ENCODE data around the gene RAB4A.

- TF ChIP-seq, protein P1, sequence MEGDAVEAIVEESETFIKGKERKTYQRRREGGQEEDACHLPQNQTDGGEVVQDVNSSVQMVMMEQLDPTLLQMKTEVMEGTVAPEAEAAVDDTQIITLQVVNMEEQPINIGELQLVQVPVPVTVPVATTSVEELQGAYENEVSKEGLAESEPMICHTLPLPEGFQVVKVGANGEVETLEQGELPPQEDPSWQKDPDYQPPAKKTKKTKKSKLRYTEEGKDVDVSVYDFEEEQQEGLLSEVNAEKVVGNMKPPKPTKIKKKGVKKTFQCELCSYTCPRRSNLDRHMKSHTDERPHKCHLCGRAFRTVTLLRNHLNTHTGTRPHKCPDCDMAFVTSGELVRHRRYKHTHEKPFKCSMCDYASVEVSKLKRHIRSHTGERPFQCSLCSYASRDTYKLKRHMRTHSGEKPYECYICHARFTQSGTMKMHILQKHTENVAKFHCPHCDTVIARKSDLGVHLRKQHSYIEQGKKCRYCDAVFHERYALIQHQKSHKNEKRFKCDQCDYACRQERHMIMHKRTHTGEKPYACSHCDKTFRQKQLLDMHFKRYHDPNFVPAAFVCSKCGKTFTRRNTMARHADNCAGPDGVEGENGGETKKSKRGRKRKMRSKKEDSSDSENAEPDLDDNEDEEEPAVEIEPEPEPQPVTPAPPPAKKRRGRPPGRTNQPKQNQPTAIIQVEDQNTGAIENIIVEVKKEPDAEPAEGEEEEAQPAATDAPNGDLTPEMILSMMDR (IDR thresholded peaks at IDR 0.05; ENCODE audit: insufficient read depth, low read length, poor library complexity, severe bottlenecking) = no peak
- no peak for TF ChIP-seq EZH2phosphoT487 (conservative IDR thresholded peaks at IDR 0.05; ENCODE audit: low read length)
Measured at GRCh38 chr1:229316166-229316565, 45.3 kb downstream of the RAB4A start.

All from SU-DHL-6 (cell line).